Measurements from ENCODE around the gene HMG20A.

The HMG20A gene

GRCh38 chr15:77505556-77505955 lies 84.9 kb downstream of the HMG20A start:
- Mint-ChIP-seq H3K27ac (no peak overlapping the region), H3K27me3 (no peaks in the 10 kb centered on the region), H3K4me3 (no peak overlapping the region), H3K4me1 (peaks cover 24% of the 10 kb centered on the region), H3K9me3 (no peaks in the 10 kb centered on the region)
- no peak for ATAC-seq
- no peak for DNase-seq

GRCh38 chr15:77506311-77507142 lies 85.8 kb downstream of the HMG20A start:
- Mint-ChIP-seq H3K27ac (no peak overlapping the region), H3K4me3 (no peak overlapping the region)
- ATAC-seq: no peak

GRCh38 chr15:77507143-77507897 lies 86.6 kb downstream of the HMG20A start:
- no peak for ATAC-seq

More at GRCh38 chr15:77506311-77507142, 85.8 kb downstream of the HMG20A start:
- no peak for DNase-seq
- Mint-ChIP-seq H3K27me3 (no peaks in the 10 kb centered on the region), H3K9me3 (no peaks in the 10 kb centered on the region), H3K4me1 (peaks cover 24% of the 10 kb centered on the region)

GRCh38 chr15:77507911-77508310 lies 87.2 kb downstream of the HMG20A start:
- Mint-ChIP-seq H3K9me3 (no peaks in the 10 kb centered on the region), H3K27ac (no peak overlapping the region), H3K4me3 (no peak overlapping the region), H3K27me3 (no peaks in the 10 kb centered on the region), H3K4me1 (peaks cover 24% of the 10 kb centered on the region)
- DNase-seq: no peak
- ATAC-seq: no peak

More at GRCh38 chr15:77507143-77507897, 86.6 kb downstream of the HMG20A start:
- no peak for DNase-seq
- H3K27ac Mint-ChIP-seq: peak overlapping the region in 1 of 2 donors; percentile 4
- H3K4me1 Mint-ChIP-seq: peaks cover 24% of the 10 kb centered on the region
- no peaks in the 10 kb centered on the region for H3K9me3 Mint-ChIP-seq
- no peaks in the 10 kb centered on the region for H3K27me3 Mint-ChIP-seq
- no peak overlapping the region for H3K4me3 Mint-ChIP-seq

GRCh38 chr15:77508541-77509243 lies 88.0 kb downstream of the HMG20A start:
- Mint-ChIP-seq H3K27ac (peak overlapping the region in 1 of 2 donors; percentile 66), H3K4me1 (peaks cover 24% of the 10 kb centered on the region), H3K27me3 (no peaks in the 10 kb centered on the region), H3K4me3 (no peak overlapping the region), H3K9me3 (no peaks in the 10 kb centered on the region)
- peak; percentile 33 for ATAC-seq
- DNase-seq: no peak

- Mint-ChIP-seq H3K27me3 (no peaks in the 10 kb centered on the region), H3K4me3 (no peak overlapping the region), H3K9me3 (no peaks in the 10 kb centered on the region), H3K4me1 (peaks cover 24% of the 10 kb centered on the region), H3K27ac (no peak overlapping the region)
- no peak for DNase-seq
- ATAC-seq: no peak
Observed at GRCh38 chr15:77510066-77511057, 89.7 kb downstream of the HMG20A start.

GRCh38 chr15:77511869-77512268 lies 91.2 kb downstream of the HMG20A start:
- no peak for DNase-seq
- no peaks in the 10 kb centered on the region for H3K27me3 Mint-ChIP-seq
- no peak overlapping the region for H3K4me3 Mint-ChIP-seq
- no peaks in the 10 kb centered on the region for H3K9me3 Mint-ChIP-seq
- ATAC-seq: no peak
- H3K27ac Mint-ChIP-seq: no peak overlapping the region
- H3K4me1 Mint-ChIP-seq: peaks cover 24% of the 10 kb centered on the region

GRCh38 chr15:77513226-77513625 lies 92.5 kb downstream of the HMG20A start:
- ATAC-seq (no peak), DNase-seq (no peak)
- no peaks in the 10 kb centered on the region for H3K27me3 Mint-ChIP-seq
- H3K9me3 Mint-ChIP-seq: no peaks in the 10 kb centered on the region
- no peak overlapping the region for H3K4me3 Mint-ChIP-seq
- peaks cover 12% of the 10 kb centered on the region for H3K4me1 Mint-ChIP-seq
- no peak overlapping the region for H3K27ac Mint-ChIP-seq

GRCh38 chr15:77514641-77515402 lies 94.1 kb downstream of the HMG20A start:
- Mint-ChIP-seq H3K27me3 (no peaks in the 10 kb centered on the region), H3K27ac (peak overlapping the region in 1 of 2 donors; percentile 0), H3K9me3 (no peaks in the 10 kb centered on the region)

GRCh38 chr15:77515613-77516012 lies 94.9 kb downstream of the HMG20A start:
- Mint-ChIP-seq H3K9me3 (no peaks in the 10 kb centered on the region), H3K4me3 (no peak overlapping the region), H3K27ac (no peak overlapping the region), H3K4me1 (no peaks in the 10 kb centered on the region), H3K27me3 (no peaks in the 10 kb centered on the region)
- ATAC-seq (no peak), DNase-seq (no peak)

More at GRCh38 chr15:77514641-77515402, 94.1 kb downstream of the HMG20A start:
- no peak for ATAC-seq
- Mint-ChIP-seq H3K4me1 (no peaks in the 10 kb centered on the region), H3K4me3 (no peak overlapping the region)
- no peak for DNase-seq

GRCh38 chr15:77516076-77516475 lies 95.4 kb downstream of the HMG20A start:
- DNase-seq (no peak), ATAC-seq (no peak)
- H3K27ac Mint-ChIP-seq: no peak overlapping the region
- no peaks in the 10 kb centered on the region for H3K27me3 Mint-ChIP-seq
- no peaks in the 10 kb centered on the region for H3K4me1 Mint-ChIP-seq
- no peaks in the 10 kb centered on the region for H3K9me3 Mint-ChIP-seq
- no peak overlapping the region for H3K4me3 Mint-ChIP-seq

GRCh38 chr15:77516786-77517185 lies 96.1 kb downstream of the HMG20A start:
- DNase-seq (no peak), ATAC-seq (no peak)
- Mint-ChIP-seq H3K27me3 (no peaks in the 10 kb centered on the region), H3K4me1 (no peaks in the 10 kb centered on the region), H3K4me3 (no peak overlapping the region), H3K9me3 (no peaks in the 10 kb centered on the region), H3K27ac (no peak overlapping the region)

GRCh38 chr15:77517579-77517978 lies 96.9 kb downstream of the HMG20A start:
- Mint-ChIP-seq H3K9me3 (no peaks in the 10 kb centered on the region), H3K4me3 (no peak overlapping the region), H3K4me1 (no peaks in the 10 kb centered on the region), H3K27me3 (no peaks in the 10 kb centered on the region), H3K27ac (no peak overlapping the region)
- no peak for ATAC-seq
- DNase-seq: no peak

- Mint-ChIP-seq H3K27ac (no peak overlapping the region), H3K4me3 (no peak overlapping the region), H3K9me3 (no peaks in the 10 kb centered on the region), H3K27me3 (no peaks in the 10 kb centered on the region), H3K4me1 (no peaks in the 10 kb centered on the region)
- ATAC-seq: no peak
- no peak for DNase-seq
Observed at GRCh38 chr15:77518458-77518857, 97.8 kb downstream of the HMG20A start.
